ENCODE measurements around the gene DTNBP1. TPM values are rescaled to one million over a fixed set of nuclear protein-coding genes. Genes with fewer than 3 reads are reported as not detected.

Gene DTNBP1
- polyA plus RNA-seq, 1 experiment, result 19.1 TPM

- H3K4me3 ChIP-seq (ENCODE audit: low read depth, low read length), result no peak overlapping the region
- no peak for DNase-seq (ENCODE audit: low read depth)
- ChIA-PET CTCF (no interaction called here), POLR2A (no interaction called here)
- no peak for TF ChIP-seq CTCF (IDR thresholded peaks at IDR 0.05; ENCODE audit: insufficient read depth, low read depth, low read length)
- no peaks in the 10 kb centered on the region for H3K27me3 ChIP-seq (ENCODE audit: control insufficient read depth, insufficient read depth, low read length)
- no peaks in the 10 kb centered on the region for H3K36me3 ChIP-seq (ENCODE audit: control insufficient read depth, insufficient read depth, low read length)
Measured at GRCh38 chr6:15574023-15574422, 88.8 kb downstream of the DTNBP1 start.

GRCh38 chr6:15573384-15573783 is 89.4 kb downstream of the DTNBP1 start:
- H3K36me3 ChIP-seq (ENCODE audit: control insufficient read depth, insufficient read depth, low read length), result no peaks in the 10 kb centered on the region
- ChIA-PET CTCF (no interaction called here), POLR2A (no interaction called here)
- no peaks in the 10 kb centered on the region for H3K27me3 ChIP-seq (ENCODE audit: control insufficient read depth, insufficient read depth, low read length)
- no peak overlapping the region for H3K4me3 ChIP-seq (ENCODE audit: low read depth, low read length)
- TF ChIP-seq CTCF (IDR thresholded peaks at IDR 0.05; ENCODE audit: insufficient read depth, low read depth, low read length), result no peak
- no peak for DNase-seq (ENCODE audit: low read depth)

- no peaks in the 10 kb centered on the region for H3K36me3 ChIP-seq (ENCODE audit: control insufficient read depth, insufficient read depth, low read length)
- TF ChIP-seq CTCF (IDR thresholded peaks at IDR 0.05; ENCODE audit: insufficient read depth, low read depth, low read length), result no peak
- no peaks in the 10 kb centered on the region for H3K27me3 ChIP-seq (ENCODE audit: control insufficient read depth, insufficient read depth, low read length)
- no peak overlapping the region for H3K4me3 ChIP-seq (ENCODE audit: low read depth, low read length)
- ChIA-PET CTCF (no interaction called here), POLR2A (no interaction called here)
- no peak for DNase-seq (ENCODE audit: low read depth)
Measured at GRCh38 chr6:15572296-15573016, 90.4 kb downstream of the DTNBP1 start.

GRCh38 chr6:15570171-15570570 is 92.7 kb downstream of the DTNBP1 start:
- TF ChIP-seq CTCF (IDR thresholded peaks at IDR 0.05; ENCODE audit: insufficient read depth, low read depth, low read length), result no peak
- no peaks in the 10 kb centered on the region for H3K36me3 ChIP-seq (ENCODE audit: control insufficient read depth, insufficient read depth, low read length)
- no peak overlapping the region for H3K4me3 ChIP-seq (ENCODE audit: low read depth, low read length)
- CTCF ChIA-PET, result interaction anchor here (0.8 to 1.8 kb wide), 3 partner anchors 13 to 26 kb away, joined by 3 to 5 read pairs (median 3); no protein-coding TSS in a partner anchor
- POLR2A ChIA-PET, result no interaction called here
- no peak for DNase-seq (ENCODE audit: low read depth)
- H3K27me3 ChIP-seq (ENCODE audit: control insufficient read depth, insufficient read depth, low read length), result no peaks in the 10 kb centered on the region

- Histone ChIP-seq H3K4me3 (ENCODE audit: low read depth, low read length) (no peak overlapping the region), H3K27me3 (ENCODE audit: control insufficient read depth, insufficient read depth, low read length) (no peaks in the 10 kb centered on the region), H3K36me3 (ENCODE audit: control insufficient read depth, insufficient read depth, low read length) (no peaks in the 10 kb centered on the region)
- no peak for DNase-seq (ENCODE audit: low read depth)
- ChIA-PET CTCF (no interaction called here), POLR2A (no interaction called here)
- TF ChIP-seq CTCF (IDR thresholded peaks at IDR 0.05; ENCODE audit: insufficient read depth, low read depth, low read length), result no peak
Measured at GRCh38 chr6:15569035-15569995, 93.5 kb downstream of the DTNBP1 start.

All from BJ (cell line).